ENCODE data around the gene CRYBG2. TPM values are rescaled to one million over a fixed set of nuclear protein-coding genes. Genes with fewer than 3 reads are reported as not detected.
"Not testable (repeated sequence)": the region's sequence is repeated elsewhere in the genome, so short reads cannot be mapped to it uniquely, and the experiment has no call there.

The CRYBG2 gene
- total and polyA plus RNA-seq, 2 of the 13 experiments (the other 11 are each of a cell fraction or from before 2014, with no cell fraction given): 1.3 to 2.9 TPM

GRCh38 chr1:26314501-26314900 lies 39.4 kb downstream of the CRYBG2 start:
- H3K4me2 ChIP-seq (ENCODE audit: low read depth, low read length): no peak overlapping the region
- H2AFZ ChIP-seq (ENCODE audit: low read length): no peak overlapping the region
- in situ Hi-C loops (cut with HindIII; ENCODE audit: extremely low pct_ligation_motif_present, low pct_unique_long_range_greater_than_20kb): no loop called here
- peaks cover 15% of the 10 kb centered on the region; the same call in 1 of the 2 replicates for H3K4me1 ChIP-seq (ENCODE audit: insufficient read depth, low read length)
- no peaks in the 10 kb centered on the region for H3K79me2 ChIP-seq (ENCODE audit: insufficient read depth, low read length)
- no peak overlapping the region for H3K27ac ChIP-seq (ENCODE audit: extremely low read length, insufficient read depth, low read length)
- 62% methylated on average over 5 of the region's 5 CpGs for WGBS (ENCODE audit: low lambda C conversion rate)
- no peaks in the 10 kb centered on the region for H3K9me3 ChIP-seq (ENCODE audit: low read length)
- no peaks in the 10 kb centered on the region for H3K27me3 ChIP-seq (ENCODE audit: control insufficient read depth in 1 of 2, insufficient read depth in 2 of 2, low read length in 2 of 2)
- TF ChIP-seq NFAT5 (CRISPR knock-in tag; IDR thresholded peaks at IDR 0.05): no peak
- no peak for TF ChIP-seq GLMP (CRISPR knock-in tag; IDR thresholded peaks at IDR 0.05; ENCODE audit: borderline replicate concordance)
- no peak for TF ChIP-seq JARID2 (CRISPR knock-in tag; IDR thresholded peaks at IDR 0.05; ENCODE audit: insufficient replicate concordance)
- no peak for TF ChIP-seq ARHGAP35 (CRISPR knock-in tag; IDR thresholded peaks at IDR 0.05; ENCODE audit: borderline replicate concordance)
- no peak for TF ChIP-seq CREB1 (IDR thresholded peaks at IDR 0.05)
- TF ChIP-seq CREB1 (CRISPR knock-in tag; IDR thresholded peaks at IDR 0.05): no peak
- no peak for TF ChIP-seq CHCHD3 (CRISPR knock-in tag; IDR thresholded peaks at IDR 0.05)
- TF ChIP-seq MAZ (IDR thresholded peaks at IDR 0.05; ENCODE audit: borderline replicate concordance, low read depth, low read length): no peak
- TF ChIP-seq MAZ (CRISPR knock-in tag; IDR thresholded peaks at IDR 0.05; ENCODE audit: low read depth): no peak
- no peak for TF ChIP-seq PTBP1 (IDR thresholded peaks at IDR 0.05; ENCODE audit: low read depth, low read length, poor library complexity, severe bottlenecking)
- TF ChIP-seq KLF13 (CRISPR knock-in tag; IDR thresholded peaks at IDR 0.05): no peak
- intact Hi-C loops (cut with micrococcal nuclease; ENCODE audit: unreplicated experiment): no loop called here
- H3K4me3 ChIP-seq (replicated peaks in 1 of 3; ENCODE audit: insufficient read depth in 1 of 3, low read depth in 2 of 3, low read length in 3 of 3): no peak overlapping the region
- DNase-seq (ENCODE audit: low spot score) (no peak), FAIRE-seq (no peak), ATAC-seq (no peak)
- POLR2A ChIA-PET: no interaction called here
- CTCF ChIA-PET (ENCODE audit: low intra/inter-chr PET ratio, low total read pairs): no interaction called here
- no peaks in the 10 kb centered on the region for H4K20me1 ChIP-seq (ENCODE audit: insufficient read depth, low read length)
- H3K36me3 ChIP-seq (replicated peaks in 1 of 2; ENCODE audit: control insufficient read depth in 1 of 2, insufficient read depth in 2 of 2, low read length in 2 of 2): no peaks in the 10 kb centered on the region
- no peak overlapping the region for H3K9ac ChIP-seq (ENCODE audit: insufficient read depth, low read depth, low read length)
- no TSS peak for BruUV-seq (replicated peaks)

- ATAC-seq; H3K27me3 ChIP-seq (ENCODE audit: control insufficient read depth in 1 of 2, insufficient read depth in 2 of 2, low read length in 2 of 2); FAIRE-seq; in situ Hi-C loops (cut with HindIII; ENCODE audit: extremely low pct_ligation_motif_present, low pct_unique_long_range_greater_than_20kb); DNase-seq (ENCODE audit: low spot score); H3K4me3 ChIP-seq (replicated peaks in 1 of 3; ENCODE audit: insufficient read depth in 1 of 3, low read depth in 2 of 3, low read length in 3 of 3); H4K20me1 ChIP-seq (ENCODE audit: insufficient read depth, low read length); H3K9ac ChIP-seq (ENCODE audit: insufficient read depth, low read depth, low read length); H3K9me3 ChIP-seq (ENCODE audit: low read length); H3K27ac ChIP-seq (ENCODE audit: extremely low read length, insufficient read depth, low read length); POLR2A ChIA-PET; H3K36me3 ChIP-seq (replicated peaks in 1 of 2; ENCODE audit: control insufficient read depth in 1 of 2, insufficient read depth in 2 of 2, low read length in 2 of 2); BruUV-seq (replicated peaks); H3K79me2 ChIP-seq (ENCODE audit: insufficient read depth, low read length); CTCF ChIA-PET (ENCODE audit: low intra/inter-chr PET ratio, low total read pairs): not testable (repeated sequence)
- Histone ChIP-seq H2AFZ (ENCODE audit: low read length) (peak overlapping the region; percentile 97), H3K4me2 (ENCODE audit: low read depth, low read length) (0 out of 2 replicates have a peak overlapping the region, but pooled peaks have one; percentile 12), H3K4me1 (ENCODE audit: insufficient read depth, low read length) (peaks cover 31% of the 10 kb centered on the region)
- WGBS (ENCODE audit: low lambda C conversion rate): 90% methylated on average over 21 of the region's 21 CpGs
- intact Hi-C loops (cut with micrococcal nuclease; ENCODE audit: unreplicated experiment): loop anchor here (2.0 kb wide), 1 partner anchor 43 kb away; no protein-coding TSS in a partner anchor
Observed at GRCh38 chr1:26307966-26308899, 45.7 kb downstream of the CRYBG2 start.
